K562 treated with DMSO at 1 percent for 4 hours (cell line): Measurements from ENCODE around the gene FABP1. TPM values are rescaled to one million over a fixed set of nuclear protein-coding genes. Genes with fewer than 3 reads are reported as not detected.

ENCODE experiments used
- total RNA-seq: library from RNA; unstranded; fragments of 300-600 nt; gene quantifications from 2 replicates; pipeline ENCODE4 v1.2.3, GENCODE V29; 2022; ENCODE audit not compliant: insufficient read depth

FABP1 gene
- total RNA-seq = not detected in 2 replicates

GRCh38 chr2:88127888-88128653 is at the start of gene FABP1:
Gene FABP1, minus strand, starts transcription at chr2:88128062. Its CDS starts 45 bp downstream, at chr2:88128017.

Other genes with a start within 250 kb of the FABP1 start
- not detected in 2 replicates for gene RNU2-63P, start 111.5 kb downstream of the FABP1 start, total RNA-seq
- gene KRCC1, start 72.3 kb downstream of the FABP1 start, total RNA-seq = 12.1 and 12.2 TPM in 2 replicates
- gene SMYD1, start 60.2 kb downstream of the FABP1 start, total RNA-seq = not detected in 2 replicates
- not detected in 2 replicates for gene THNSL2, start 42.3 kb upstream of the FABP1 start, total RNA-seq